AG10803 (cell line): ENCODE data around the gene ARHGEF19.
A peak's percentile ranks its signal among the peaks of the same experiment; 100 is the strongest.

Experiments
- DNase-seq: peaks from one replicate; pipeline ENCODE4 v3.0.0; 2010; ENCODE audit warnings: low read depth
- H3K4me3 ChIP-seq: 2 replicates; pipeline ENCODE4 v1.5.1; 2011; ENCODE audit warnings: mild to moderate bottlenecking, low read length, control low read depth
- TF ChIP-seq, protein P1 (sequence below): conservative IDR thresholded peaks from 2 replicates; pipeline ENCODE4 v1.5.1; 2011; ENCODE audit warnings: mild to moderate bottlenecking, low read length, control low read depth, inconsistent platforms

Gene ARHGEF19

GRCh38 chr1:16243936-16244649, 31.6 kb upstream of the ARHGEF19 start:
- no peak overlapping the region for H3K4me3 ChIP-seq
- TF ChIP-seq, protein P1, sequence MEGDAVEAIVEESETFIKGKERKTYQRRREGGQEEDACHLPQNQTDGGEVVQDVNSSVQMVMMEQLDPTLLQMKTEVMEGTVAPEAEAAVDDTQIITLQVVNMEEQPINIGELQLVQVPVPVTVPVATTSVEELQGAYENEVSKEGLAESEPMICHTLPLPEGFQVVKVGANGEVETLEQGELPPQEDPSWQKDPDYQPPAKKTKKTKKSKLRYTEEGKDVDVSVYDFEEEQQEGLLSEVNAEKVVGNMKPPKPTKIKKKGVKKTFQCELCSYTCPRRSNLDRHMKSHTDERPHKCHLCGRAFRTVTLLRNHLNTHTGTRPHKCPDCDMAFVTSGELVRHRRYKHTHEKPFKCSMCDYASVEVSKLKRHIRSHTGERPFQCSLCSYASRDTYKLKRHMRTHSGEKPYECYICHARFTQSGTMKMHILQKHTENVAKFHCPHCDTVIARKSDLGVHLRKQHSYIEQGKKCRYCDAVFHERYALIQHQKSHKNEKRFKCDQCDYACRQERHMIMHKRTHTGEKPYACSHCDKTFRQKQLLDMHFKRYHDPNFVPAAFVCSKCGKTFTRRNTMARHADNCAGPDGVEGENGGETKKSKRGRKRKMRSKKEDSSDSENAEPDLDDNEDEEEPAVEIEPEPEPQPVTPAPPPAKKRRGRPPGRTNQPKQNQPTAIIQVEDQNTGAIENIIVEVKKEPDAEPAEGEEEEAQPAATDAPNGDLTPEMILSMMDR, result peak; percentile 90
- peak; percentile 81 for DNase-seq

- DNase-seq, result no peak
- TF ChIP-seq, protein P1, result no peak
- H3K4me3 ChIP-seq, result no peak overlapping the region
Observed at GRCh38 chr1:16243215-16243610, 30.8 kb upstream of the ARHGEF19 start.

GRCh38 chr1:16242556-16243214, 30.2 kb upstream of the ARHGEF19 start:
- no peak overlapping the region for H3K4me3 ChIP-seq
- no peak for DNase-seq
- TF ChIP-seq, protein P1, result no peak

DNA sequence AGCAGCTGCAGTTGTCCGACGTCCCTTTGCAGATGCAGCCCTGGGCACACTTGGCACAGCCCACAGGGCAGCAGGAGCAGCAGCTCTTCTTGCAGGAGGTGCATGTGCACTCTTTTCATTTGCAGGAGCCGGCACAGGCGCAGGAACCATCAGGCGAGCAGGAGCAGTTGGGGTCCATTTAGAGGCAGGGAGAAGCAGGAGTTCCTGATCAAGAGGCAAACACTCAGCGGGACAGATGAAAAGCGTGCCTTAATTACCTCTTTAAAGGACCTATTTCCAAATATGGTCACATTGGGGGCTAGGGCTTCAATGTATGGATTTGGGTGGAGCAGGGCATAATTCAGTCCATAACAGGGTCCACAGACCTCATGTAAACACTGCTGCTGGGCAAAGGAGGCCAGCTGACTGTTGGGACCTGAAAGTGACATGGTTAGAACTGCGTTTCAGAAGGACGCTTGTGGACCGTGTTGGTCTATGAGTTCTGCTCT, 28.8 kb upstream of the ARHGEF19 start:
- DNase-seq, result no peak
- TF ChIP-seq, protein P1, result no peak
- H3K4me3 ChIP-seq, result no peak overlapping the region

DNA sequence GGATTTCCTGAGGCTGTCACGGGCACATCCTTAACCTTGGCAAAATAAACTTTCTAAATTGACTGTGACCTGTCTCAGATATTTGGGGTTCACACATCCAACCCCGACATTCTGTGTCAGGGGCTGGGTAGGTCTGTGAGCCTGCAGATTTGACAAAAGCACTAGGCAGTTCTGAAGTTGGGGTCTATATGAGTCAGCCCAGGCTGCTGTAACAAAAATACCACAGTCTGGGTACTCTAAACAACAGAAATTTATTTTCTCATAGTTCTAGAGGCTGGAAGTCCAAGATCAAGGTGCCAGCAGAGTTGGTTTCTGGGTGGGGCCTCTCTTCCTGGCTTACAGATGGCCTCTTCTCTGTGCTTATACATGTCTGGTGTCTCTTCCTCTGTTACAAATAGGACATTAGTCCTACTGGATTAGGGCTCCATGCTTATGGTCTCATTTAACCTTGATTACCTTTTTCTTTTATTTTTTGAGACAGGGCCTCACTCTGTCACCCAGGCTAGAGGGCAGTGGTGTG, 27.6 kb upstream of the ARHGEF19 start:
- no peak for DNase-seq
- no peak overlapping the region for H3K4me3 ChIP-seq
- TF ChIP-seq, protein P1, result no peak

GRCh38 chr1:16237343-16237830, 24.9 kb upstream of the ARHGEF19 start:
- peak; percentile 22 for DNase-seq
- peak overlapping the region; percentile 80 for H3K4me3 ChIP-seq
- TF ChIP-seq, protein P1, result no peak
